GM21381 (cell line): ENCODE results near the gene DNASE2.
"Not testable (repeated sequence)": the region's sequence is repeated elsewhere in the genome, so short reads cannot be mapped to it uniquely, and the experiment has no call there.

Experiments used
- ATAC-seq: cut with Tn5 transposase; IDR thresholded peaks from one replicate; pipeline ENCODE4 v1.9.1; 2021; ENCODE audit warnings: mild to moderate bottlenecking, moderate library complexity; ENCODE audit not compliant: unreplicated experiment

DNASE2 gene

GRCh38 chr19:12881172-12881808 lies at the start of gene DNASE2:
TSS of gene DNASE2 (minus strand) at chr19:12881449. CDS start at chr19:12881375, 74 bp downstream.
- peak; percentile 75 for ATAC-seq

GRCh38 chr19:12930002-12930645 lies 48.9 kb upstream of the DNASE2 start:
- no peak for ATAC-seq

- ATAC-seq, result no peak
Observed at GRCh38 chr19:12924621-12925310, 43.5 kb upstream of the DNASE2 start.

GRCh38 chr19:12922959-12923358 lies 41.7 kb upstream of the DNASE2 start:
- ATAC-seq, result no peak

- ATAC-seq, result no peak
Observed at GRCh38 chr19:12921047-12921446, 39.8 kb upstream of the DNASE2 start.

GRCh38 chr19:12918253-12918652 lies 37.0 kb upstream of the DNASE2 start:
- no peak for ATAC-seq

GRCh38 chr19:12915860-12916259 lies 34.6 kb upstream of the DNASE2 start:
- not testable (repeated sequence) for ATAC-seq

GRCh38 chr19:12913851-12914690 lies 32.8 kb upstream of the DNASE2 start:
- ATAC-seq, result no peak

- ATAC-seq, result no peak
Observed at GRCh38 chr19:12913011-12913561, 31.8 kb upstream of the DNASE2 start.

GRCh38 chr19:12912571-12912970 lies 31.3 kb upstream of the DNASE2 start:
- ATAC-seq, result no peak

- no peak for ATAC-seq
Observed at GRCh38 chr19:12907166-12907565, 25.9 kb upstream of the DNASE2 start.

GRCh38 chr19:12899891-12900518 lies 18.8 kb upstream of the DNASE2 start:
- ATAC-seq, result peak; percentile 82

- ATAC-seq, result no peak
Observed at GRCh38 chr19:12896460-12896859, 15.2 kb upstream of the DNASE2 start.

- no peak for ATAC-seq
Observed at GRCh38 chr19:12893582-12893981, 12.3 kb upstream of the DNASE2 start.

- ATAC-seq, result no peak
Observed at GRCh38 chr19:12891553-12892021, 10.3 kb upstream of the DNASE2 start.

GRCh38 chr19:12890787-12891552 lies 9.7 kb upstream of the DNASE2 start, which contains the start of gene GCDH:
TSS of gene GCDH (plus strand) at chr19:12891160. CDS start at chr19:12891305, 145 bp downstream.
- ATAC-seq, result peak; percentile 86

- not testable (repeated sequence) for ATAC-seq
Observed at GRCh38 chr19:12890299-12890786, 9.1 kb upstream of the DNASE2 start.

GRCh38 chr19:12888006-12888603 lies 6.9 kb upstream of the DNASE2 start:
- ATAC-seq, result no peak
